OCI-LY3 (cell line): ENCODE measurements around the gene HS6ST1.
"Not testable (repeated sequence)": the region's sequence is repeated elsewhere in the genome, so short reads cannot be mapped to it uniquely, and the experiment has no call there.

Source experiments
- CTCF ChIP-seq: fragments of 200-600, 300-600 bp; sonication (generic); IDR thresholded peaks from 2 replicates; pipeline ENCODE4 v1.5.1; 2014; ENCODE audit warnings: antibody characterized with exemption, low read length, low read depth
- EZH2phosphoT487 ChIP-seq: fragments of 200-600 bp; shearing (Covaris generic); IDR thresholded peaks from 2 replicates; pipeline ENCODE4 v1.6.1; 2018; ENCODE audit warnings: antibody characterized with exemption, mixed run types, low read depth

DNA sequence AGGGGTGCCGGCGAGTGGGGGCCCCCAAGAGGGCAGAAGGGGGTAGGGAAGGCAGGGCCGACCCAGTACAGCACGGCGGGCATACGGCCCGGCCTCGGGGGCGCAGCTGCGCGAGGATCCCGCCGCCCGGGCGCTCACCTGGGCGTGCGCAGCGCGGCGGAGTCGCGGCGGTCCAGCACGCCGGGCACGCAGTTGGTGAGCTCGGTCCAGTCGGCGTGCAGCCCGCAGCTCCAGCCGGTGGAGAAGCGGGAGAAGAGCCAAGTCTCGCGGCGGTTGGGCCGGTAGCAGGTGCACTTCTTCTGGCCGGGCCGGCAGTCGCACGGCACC is 806 bp downstream of the HS6ST1 start:
- TF ChIP-seq CTCF, EZH2phosphoT487: not testable (repeated sequence)
